NCI-H128 (cell line): ENCODE measurements around the gene TMEM163.

ENCODE experiments used
- DNase-seq: peaks from one replicate; lab custom pipeline; 2025; ENCODE audit not compliant: unreplicated experiment; lab: John Stamatoyannopoulos, UW

Gene TMEM163

GRCh38 chr2:134417968-134418582 lies 300.7 kb downstream of the TMEM163 start:
- DNase-seq, result no peak

GRCh38 chr2:134416637-134417036 lies 302.2 kb downstream of the TMEM163 start:
- no peak for DNase-seq

GRCh38 chr2:134416018-134416417 lies 302.8 kb downstream of the TMEM163 start:
- no peak for DNase-seq

- DNase-seq, result no peak
These were observed 304.9 kb downstream of the TMEM163 start for GRCh38 chr2:134413912-134414311.

- DNase-seq, result no peak
These were observed 305.4 kb downstream of the TMEM163 start for GRCh38 chr2:134413430-134413829.

- no peak for DNase-seq
These were observed 306.2 kb downstream of the TMEM163 start for GRCh38 chr2:134412639-134412999.

GRCh38 chr2:134411828-134412638 lies 306.8 kb downstream of the TMEM163 start:
- DNase-seq, result peak; percentile 42

GRCh38 chr2:134411279-134411827 lies 307.4 kb downstream of the TMEM163 start:
- DNase-seq, result no peak

- no peak for DNase-seq
These were observed 308.0 kb downstream of the TMEM163 start for GRCh38 chr2:134410831-134411231.

GRCh38 chr2:134410006-134410405 lies 308.8 kb downstream of the TMEM163 start:
- no peak for DNase-seq

GRCh38 chr2:134408791-134409190 lies 310.0 kb downstream of the TMEM163 start:
- no peak for DNase-seq

GRCh38 chr2:134408386-134408785 lies 310.4 kb downstream of the TMEM163 start:
- DNase-seq, result no peak

- DNase-seq, result no peak
These were observed 311.5 kb downstream of the TMEM163 start for GRCh38 chr2:134407154-134407890.

- no peak for DNase-seq
These were observed 312.1 kb downstream of the TMEM163 start for GRCh38 chr2:134406736-134407135.

GRCh38 chr2:134406311-134406710 lies 312.5 kb downstream of the TMEM163 start:
- no peak for DNase-seq
